ENCODE measurements around the gene ETV6.

The ETV6 gene

DNA sequence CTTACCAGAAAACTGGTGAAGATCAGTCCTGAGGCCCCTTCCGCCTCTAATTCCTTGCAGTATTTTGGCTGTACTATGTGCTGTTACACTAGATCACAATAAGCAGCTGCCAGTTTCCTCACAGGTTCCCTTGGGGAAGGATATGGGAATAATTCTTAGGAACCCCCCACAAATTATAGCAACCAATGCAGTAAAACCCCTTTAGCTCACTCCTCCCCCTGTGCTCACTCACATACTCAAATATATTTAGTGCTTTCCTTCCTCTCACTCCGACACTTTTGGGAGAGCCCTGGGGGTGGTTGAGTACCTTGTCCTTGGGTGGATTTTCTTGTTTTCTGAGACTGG is 162.7 kb downstream of the ETV6 start:
- no peak for FAIRE-seq

DNA sequence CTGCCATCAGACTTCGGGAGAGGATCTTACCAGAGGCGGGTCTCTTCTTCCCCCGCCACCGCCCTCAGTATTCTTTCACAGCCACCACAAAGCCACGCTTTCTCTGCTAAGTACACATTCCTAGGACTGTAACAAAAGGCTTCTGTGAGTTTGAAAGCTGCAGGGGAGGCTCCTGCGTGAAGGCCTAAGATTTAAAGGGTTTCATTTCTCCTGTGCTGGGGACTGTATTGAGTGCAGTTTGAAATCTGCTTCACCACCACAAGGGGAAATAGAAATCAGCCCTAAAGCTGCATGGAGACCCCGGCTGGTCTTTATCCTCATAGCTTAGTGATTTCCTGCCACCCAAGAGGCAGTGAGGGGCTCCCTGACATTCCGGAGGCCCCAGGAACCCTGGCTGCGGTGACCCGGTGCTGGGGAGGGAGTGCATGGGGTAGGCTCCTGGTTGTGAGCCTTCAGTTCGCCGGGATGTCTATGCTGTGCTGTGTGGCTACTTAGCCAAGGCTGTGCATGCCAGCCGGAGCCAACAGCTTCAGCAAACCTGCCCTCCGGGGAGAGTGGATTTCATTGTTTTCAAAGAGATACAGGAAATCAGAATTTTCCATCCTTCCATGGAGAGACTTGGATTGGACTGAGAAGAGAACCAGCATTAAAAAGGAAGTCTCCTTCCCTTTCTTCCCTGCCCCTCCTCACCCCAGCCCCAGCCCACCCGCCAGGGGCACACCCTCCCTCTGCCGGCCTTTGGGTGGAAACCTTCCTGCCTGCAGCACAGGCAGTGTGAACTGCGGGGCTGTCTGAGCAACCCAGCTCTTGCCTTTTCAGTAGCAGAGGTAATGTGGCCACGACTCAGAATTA is 163.3 kb downstream of the ETV6 start:
- no peak for FAIRE-seq

DNA sequence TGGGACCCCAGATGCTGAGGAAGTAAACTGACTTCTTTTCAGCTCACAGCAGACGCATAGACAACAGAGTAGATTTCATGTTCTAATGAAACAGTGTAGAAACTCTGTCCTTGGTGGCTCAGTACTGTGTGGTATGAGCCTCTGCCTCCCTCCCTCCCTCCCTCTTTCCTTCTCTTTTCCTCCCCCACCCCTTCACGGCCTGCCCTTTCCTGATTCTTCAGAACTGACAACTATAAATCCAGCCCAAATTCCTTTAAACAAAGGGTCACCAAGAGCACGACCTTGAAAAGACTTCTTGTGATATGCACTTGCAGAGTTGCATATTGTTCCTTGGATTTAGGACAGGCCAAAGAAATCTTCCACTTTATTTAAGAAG is 164.0 kb downstream of the ETV6 start:
- no peak for FAIRE-seq

DNA sequence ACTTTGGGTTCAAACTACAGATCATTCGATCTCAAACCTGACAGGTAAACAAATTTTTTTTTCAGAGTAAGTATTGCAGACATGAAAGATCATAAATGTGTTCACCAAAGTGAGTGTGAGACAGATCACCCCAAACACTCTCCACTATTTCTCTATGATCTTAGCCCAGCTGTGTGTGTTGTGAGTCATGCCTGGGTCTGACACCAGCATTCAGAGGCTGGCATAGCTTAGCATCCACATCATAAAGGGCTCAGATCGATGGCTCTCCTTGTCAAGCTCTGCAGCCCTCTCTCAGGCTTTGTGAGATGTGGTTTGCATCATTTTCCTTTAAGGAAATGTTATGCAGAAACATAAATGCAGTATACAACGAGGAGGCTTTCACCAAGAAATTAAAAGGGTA is 164.9 kb downstream of the ETV6 start:
- FAIRE-seq: no peak

DNA sequence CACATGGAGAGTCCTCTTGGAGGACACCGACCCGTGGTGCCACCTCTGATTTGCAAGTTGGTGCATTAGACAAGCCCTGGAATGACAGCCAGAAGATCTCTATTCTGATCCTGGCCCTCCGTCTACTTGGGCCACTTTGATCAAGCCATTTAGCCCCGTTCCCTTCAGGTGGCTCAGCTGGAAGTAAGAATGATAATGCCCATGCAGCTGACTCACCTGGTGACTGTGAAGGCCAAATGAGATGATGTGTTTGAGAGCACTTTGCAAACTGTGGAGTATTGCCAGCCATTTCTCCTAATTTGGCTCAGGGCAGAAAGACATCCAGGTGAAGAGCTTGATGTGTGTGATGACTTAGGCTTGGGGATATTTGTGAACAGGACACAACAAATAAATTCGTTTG is 165.9 kb downstream of the ETV6 start:
- FAIRE-seq: no peak

DNA sequence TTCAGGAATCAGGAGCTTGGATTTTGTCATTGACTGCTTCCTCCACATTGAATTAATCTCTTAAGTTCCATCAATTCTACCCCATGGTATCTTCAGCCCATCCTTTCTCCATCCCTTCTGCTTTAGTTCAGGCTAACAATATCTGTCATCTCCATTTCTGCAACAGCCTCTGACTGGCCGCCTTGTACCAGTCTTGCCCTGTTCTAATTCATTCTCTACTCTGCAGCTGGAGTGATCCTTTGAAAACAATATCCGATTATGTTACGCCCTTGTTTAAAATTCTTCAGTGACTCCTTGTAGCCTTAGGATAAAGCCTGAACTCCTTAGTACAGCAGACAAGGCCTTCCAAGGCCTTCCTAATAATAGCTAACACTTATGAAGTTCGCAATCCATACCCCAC is 170.2 kb downstream of the ETV6 start:
- no peak for FAIRE-seq

DNA sequence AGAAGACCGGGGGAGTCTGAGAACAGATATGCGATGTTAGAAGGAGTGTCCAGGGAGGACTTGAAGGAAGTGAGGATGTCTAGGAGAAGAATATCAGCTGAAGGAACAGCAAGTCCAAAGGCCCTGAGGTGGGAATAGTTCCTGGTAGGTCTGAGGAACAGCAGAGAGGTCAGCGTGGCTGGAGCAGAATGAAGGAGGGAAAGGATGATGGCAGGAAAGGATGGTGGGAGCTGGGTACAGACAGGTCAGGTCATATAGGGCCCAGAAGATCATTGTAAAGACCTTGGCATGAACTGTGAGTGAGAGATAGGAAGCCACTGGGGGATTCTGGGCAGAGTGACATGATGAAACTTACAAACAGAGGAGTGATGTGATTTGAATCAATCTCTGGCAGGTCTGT is 171.0 kb downstream of the ETV6 start:
- no peak for FAIRE-seq

DNA sequence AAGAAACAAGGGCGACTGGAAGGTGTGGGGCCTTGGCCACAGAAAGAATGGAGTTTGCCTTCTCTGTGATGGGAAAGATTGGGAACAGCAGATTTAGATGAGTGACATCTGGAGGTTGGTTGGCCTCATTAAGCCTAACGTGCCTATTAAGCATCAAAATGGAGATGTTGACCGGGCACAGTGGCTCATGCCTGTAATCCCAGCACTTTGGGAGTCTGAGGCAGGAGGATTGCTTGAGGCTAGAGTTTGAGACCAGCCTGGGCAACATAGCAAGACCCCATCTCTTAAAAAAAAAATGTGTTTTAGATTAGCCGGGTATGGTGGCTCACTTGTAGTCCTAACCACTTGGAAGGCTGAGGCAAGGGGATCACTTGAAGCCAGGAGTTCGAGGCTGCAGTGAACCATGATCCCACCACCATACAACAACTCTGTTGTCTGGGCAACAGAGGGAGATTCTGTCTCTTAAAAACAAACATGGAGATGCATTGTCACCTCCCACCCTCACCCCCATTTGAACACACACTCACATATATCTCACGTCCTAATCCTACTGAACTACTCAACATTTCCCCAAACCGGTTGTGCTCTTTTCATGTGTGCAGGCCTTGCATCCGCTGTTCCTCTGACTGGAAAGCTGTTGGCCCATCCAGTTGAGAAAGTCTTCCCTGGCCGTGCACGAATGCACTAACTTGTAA is 172.1 kb downstream of the ETV6 start:
- no peak for FAIRE-seq

DNA sequence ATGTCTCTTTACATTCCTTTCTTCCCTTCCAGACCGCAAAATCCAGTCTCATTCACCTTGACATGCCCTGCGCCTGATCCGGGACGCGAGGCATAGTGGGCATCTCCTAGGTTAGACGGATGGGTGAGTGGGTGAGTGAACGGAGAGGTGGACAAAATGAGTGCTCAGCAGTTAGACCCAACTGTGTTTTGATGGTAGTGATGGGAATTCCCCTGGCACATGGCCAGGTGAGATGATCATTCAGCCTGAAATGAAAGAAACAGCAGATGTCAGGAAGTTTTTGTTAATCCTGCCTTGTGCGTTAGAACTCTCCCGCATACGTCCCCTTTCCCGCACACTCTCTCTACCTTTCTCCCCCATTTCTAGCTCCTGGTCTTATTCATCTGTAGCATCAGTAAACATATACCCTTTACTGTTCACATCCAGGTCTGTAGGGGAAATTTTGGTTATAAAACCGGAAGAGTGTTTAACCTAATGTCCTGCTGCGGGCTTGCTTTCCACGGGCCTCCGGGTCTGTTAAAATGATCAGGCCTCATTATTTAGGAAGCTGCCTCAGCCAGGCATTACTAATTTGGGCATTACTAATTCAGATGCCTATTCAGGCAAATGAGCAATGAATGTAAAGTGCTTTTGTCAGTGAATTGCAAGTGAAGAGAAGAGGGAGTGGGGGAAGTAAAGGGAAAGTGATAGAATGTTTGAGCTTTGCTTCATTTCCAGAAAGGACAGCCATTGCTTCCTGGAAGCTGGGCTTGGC is 172.8 kb downstream of the ETV6 start:
- no peak for FAIRE-seq

DNA sequence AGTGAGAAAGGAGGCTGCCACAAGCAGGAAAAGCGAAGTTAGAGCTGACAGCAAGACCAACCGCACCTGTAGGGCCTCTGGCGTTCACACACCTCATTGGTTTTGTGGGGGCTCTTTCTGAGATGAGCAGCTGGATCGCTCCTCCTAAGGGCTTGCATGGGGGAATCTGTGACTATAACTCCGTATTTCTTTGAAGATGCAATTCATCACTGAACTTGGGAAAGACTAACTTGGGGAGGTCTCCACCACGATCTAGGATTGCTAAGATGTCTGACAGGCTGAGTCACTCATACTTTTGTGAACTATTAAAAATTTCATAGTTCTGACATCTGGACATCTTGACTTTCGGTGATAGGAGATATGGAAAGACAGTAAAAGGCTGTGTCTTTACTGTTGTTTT is 173.6 kb downstream of the ETV6 start:
- FAIRE-seq: no peak

DNA sequence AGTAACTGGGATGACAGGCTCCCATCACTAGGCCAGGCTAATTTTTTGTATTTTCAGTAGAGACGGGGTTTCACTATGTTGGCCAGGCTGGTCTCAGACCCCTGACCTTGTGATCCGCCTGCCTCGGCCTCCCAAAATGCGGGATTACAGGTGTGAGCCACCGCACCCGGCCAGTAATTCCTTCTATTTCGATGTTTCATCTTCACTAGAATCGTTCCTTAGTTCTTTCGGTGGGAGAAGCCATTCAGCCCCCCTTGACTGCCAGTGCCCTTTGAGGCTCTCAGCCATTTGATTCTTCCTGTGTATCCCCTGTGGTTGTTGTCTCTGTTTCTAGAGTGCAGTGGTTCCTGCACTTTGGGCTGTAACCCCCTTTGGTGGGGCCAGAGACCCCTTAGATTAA is 174.1 kb downstream of the ETV6 start:
- no peak for FAIRE-seq

DNA sequence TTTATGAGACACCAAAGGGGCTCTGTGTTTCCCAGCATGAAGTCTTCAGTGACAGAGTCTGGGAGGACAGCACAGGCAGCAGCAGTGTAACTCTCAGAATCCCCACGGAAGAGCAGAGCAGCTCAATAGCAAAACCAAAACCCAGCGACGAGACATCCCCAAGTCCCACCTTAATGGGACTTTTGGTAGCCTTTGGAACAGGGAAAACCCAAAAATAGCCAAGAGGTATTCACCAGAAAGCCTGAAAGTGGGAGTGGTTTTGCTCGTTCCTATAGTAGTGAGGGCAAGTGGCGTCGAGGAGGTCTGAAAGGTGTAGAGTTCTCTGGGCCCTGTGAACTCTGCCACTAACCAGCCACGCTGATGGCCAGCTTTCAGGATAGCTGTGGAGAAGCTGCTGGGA is 174.6 kb downstream of the ETV6 start:
- no peak for FAIRE-seq

DNA sequence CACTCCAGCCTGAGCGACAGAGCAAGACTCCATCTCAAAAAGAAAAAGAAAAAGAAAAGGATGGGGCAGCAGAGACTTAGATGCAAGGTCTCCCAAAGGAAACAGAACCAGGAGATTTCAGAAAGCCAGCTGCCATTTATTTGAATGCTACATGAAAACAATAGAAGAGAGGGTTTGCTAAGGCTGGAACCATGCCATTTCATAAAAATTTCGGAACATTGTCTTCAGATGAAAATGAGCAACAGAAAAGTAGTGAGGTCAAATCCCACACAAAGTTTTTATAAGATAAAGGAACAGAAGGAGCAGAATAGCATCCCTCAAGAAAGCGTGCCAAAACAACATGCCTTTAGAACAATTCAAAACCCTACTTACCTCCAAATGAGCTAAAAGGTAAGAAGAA is 175.3 kb downstream of the ETV6 start:
- FAIRE-seq: no peak

DNA sequence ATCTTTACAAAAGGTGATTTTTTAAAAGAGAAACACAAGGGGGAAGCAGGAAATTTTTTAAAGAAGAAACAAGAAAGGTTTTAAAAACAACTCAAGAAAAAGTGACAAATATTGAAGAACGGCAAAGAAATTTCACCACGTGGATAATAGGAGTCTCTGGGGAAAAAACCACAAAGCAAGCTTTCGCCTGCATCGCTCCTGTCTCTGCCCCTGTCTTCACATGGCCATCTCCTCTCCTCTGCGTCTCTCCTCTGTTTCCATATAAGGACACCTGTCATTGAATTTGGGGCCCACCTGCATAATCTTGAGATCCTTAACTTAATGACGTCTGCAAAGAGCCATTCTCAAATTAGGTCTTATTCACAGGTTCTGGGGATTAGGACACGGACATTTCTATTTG is 175.8 kb downstream of the ETV6 start:
- FAIRE-seq: no peak

DNA sequence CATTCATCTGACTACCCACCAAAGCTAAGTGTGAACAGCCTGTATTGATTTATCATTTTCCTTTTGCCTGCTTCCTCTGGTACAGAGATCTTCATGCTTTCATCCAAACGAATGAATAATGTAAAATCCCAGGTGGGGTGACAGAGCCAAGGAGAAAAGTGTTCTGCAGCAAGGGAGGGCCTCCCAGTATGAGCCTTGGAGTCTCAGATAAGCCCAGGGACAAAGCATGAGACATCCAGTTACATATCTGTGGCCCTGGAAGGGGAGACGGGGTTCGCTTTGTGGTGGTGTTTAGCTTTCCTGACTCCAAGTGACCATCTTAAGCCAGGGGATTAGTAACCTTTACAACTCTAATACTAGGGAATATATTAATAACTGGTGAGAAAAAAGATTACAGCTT is 177.1 kb downstream of the ETV6 start:
- FAIRE-seq: no peak

DNA sequence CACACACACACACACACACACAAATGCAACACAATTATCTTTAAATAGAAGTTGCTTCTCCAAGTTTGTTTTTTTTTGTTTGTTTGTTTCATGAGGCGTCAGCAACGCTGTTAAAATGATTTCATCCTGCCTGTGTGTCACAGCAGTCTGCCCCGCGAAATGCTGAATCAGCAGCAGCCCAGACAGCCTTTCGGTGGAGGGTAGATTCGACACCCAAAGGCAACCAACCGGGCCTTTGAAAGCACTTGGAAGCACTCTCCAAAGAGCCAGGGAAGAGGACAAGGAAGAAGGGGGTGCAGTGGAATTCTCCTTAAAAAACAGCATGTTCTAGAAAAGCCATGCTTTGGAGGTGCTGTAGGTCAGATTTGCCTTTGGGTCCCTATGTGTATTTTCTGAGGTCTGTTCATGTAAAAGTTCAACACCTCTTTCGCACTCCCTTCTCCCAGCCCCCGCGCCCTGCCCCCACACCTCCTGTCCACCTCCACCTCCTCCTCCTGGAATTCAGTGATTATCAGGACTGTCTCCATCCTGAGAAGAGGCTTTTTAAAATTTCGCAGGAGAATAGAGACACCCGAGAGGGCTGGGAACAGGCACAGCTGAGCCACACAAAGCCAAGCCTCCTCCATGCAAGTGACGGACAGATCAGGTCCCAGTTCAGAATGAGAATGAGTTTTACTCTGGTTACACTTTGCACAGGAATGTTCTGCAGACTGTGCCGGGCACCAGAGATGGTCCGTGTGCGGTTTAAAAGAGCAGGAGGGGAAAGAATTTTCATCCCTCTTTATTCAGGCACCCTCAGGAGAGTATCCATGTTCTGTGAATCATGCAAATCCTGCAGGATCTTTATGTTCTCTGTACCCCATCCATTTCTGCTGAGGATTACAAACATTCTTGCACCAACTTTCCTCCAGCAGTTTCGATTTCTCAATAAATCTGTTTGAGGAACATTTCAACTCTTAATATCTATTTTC is 177.9 kb downstream of the ETV6 start:
- no peak for FAIRE-seq

DNA sequence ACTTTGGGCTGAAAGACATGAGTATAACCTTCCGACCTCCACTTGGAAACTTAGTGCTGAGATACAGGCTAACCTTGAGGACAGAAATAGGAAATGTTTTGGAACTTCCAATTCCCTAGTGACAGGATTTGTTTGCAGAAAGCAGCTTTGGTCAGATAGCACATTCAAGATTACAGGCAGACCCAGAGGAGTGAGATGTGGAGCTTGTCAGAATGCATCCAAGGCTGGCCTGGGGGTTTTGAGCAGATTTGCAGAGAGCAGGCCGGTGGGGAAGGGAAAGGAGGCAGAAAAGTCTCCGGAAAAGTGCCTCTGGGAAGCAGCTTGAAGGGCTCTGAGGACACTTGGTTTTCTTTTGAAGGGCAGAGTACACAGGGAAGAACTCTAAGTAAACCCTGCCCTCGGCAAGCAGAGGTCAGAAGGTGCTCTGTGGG is 180.3 kb downstream of the ETV6 start:
- no peak for FAIRE-seq

DNA sequence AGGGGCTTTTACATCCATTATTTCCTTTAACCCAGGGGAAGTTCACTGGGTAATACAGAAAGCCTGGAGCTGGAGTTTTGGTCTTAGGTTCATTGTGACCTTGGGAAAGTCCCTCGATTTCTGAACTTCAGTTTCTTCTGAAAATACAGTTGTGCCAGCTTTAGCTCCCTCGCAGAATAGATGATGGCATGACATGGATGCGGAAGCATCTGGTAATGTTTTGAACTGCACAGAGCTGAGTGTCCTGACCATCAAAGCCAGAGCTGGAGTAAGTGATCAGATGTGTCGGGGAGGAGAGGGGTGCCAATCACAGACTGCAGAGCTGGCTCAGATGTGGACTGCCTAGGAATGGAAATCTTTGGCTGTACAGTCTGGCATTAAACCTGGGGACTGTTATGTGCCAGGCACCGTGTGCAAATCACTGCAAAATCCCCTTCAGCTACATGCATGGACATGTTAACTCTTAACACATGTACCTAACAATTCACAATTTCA is 180.9 kb downstream of the ETV6 start:
- no peak for FAIRE-seq

DNA sequence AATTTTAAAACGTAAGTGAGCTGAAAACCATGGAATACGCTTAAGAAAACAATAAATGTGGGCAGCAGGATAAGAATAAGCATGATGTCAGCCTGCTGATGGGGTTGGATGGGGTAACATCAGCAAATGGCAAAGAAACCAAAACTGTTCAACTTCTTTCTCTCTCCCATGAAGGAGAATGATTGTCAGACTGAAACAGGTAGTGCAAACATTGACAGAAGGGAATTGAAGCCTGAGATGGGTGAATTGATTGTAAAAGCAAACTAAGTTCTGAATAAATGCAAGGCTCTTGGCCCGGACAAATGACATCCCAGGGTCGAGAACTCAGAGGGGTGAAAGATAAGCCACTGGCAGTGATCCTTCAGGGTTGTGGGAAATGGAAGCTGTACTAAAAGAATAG is 182.6 kb downstream of the ETV6 start:
- FAIRE-seq: no peak

DNA sequence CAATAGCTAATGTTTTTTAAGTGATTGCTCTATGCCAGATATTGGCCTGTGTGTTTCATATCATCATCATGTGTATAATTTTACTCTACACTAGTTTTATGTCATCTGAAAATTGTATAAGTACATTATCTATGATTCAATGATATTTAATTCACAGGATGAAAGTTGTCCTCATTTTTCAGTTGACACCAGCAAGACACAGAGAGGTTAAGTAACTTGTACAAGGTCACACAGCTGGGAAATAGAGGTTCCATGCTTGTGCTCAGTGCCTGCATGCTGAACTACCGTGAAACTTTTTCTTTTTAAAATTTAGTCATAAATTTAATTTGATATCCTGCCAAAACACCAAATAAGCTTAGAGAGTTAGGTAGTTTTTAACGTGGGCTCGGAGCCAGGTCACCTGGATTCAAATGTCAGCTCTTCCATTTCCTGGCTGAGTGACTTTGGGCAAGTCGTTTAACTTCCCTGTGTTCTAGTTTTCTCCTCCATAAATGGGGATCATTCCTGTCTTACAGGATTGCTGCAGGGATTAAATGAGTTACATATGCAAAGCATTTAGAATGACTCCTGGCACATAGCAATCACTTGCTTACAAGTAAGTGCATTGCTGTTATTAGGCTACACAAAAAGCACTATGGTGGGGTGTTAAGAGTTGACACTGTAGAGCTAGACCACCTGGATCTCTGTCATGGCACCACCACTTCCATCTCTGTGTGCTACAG is 183.9 kb downstream of the ETV6 start:
- FAIRE-seq: no peak

DNA sequence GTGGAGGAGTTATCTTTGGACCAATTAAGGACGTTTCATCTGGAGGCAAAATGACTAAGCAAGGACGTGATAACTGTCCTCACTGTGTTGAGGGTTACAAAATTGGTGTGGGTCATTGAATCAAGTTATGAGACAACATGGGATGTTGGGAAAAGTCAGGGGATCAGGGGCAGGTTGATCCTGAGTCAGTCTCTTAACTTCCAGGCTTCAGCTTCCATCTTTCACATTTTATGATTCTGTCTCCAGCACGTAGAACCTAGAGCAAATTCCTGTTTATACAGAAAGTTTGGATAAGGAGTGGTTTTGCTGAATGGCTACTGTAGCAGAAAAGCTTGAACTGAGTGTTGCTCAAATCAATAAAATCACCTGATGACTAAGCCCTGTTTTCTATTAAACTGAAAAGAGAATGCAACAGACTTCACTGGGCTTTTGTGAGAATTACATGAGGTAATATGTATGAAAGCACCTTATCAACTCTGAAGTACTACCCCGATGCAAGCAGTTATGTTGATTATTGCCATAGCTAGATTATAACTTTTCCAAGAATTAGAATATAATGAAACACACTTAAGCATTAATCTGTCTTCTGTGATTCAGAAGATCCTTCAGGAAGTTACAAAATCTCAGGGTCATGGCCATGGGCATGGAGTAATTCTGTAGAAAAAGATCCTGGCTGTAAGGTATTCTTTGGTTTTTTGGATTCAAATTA is 184.8 kb downstream of the ETV6 start:
- FAIRE-seq: no peak

Measured in G401.6 (cell line).